GM19025 (cell line): ENCODE results near the gene CCT7.
"Not testable (repeated sequence)": the region's sequence is repeated elsewhere in the genome, so short reads cannot be mapped to it uniquely, and the experiment has no call there.

Experiments
- ATAC-seq: cut with Tn5 transposase; IDR thresholded peaks from one replicate; pipeline ENCODE4 v1.9.1; 2021; ENCODE audit warnings: mild to moderate bottlenecking, low read depth, moderate library complexity; ENCODE audit not compliant: unreplicated experiment

CCT7 gene

DNA sequence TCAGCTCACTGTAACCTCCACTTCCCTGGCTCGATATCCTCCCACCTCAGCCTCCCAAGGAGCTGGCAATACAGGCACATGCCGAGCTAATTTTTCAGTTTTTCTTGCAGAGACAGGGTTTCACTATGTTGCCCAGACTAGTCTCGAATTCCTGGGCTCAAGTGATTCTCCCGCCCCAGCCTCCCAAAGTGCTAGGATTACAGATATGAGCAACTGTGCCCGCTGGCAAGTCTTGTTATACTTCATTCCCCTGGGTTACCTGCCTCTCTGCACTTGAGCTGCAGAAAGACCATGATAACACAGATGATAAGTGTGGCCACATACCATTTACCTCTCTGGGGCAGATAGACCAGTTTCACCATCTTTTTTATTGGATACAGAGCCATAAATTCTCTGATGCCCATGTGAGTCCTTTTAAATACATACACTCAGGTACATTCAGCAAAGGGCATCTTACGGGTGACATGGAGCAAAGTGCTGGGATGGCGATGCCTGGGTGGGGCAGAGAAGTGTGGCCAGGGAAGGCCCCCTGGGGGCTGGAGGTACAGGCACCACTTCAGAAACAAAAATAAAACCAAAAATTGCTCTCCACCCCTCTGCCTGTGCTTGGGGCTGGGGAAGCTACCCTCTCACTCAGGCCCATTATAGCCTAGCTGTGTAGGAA, 20.4 kb downstream of the CCT7 start:
- no peak for ATAC-seq

- no peak for ATAC-seq
Observed at GRCh38 chr2:73255007-73255644, 21.0 kb downstream of the CCT7 start.

GRCh38 chr2:73255907-73256617, 22.0 kb downstream of the CCT7 start:
- ATAC-seq = no peak

DNA sequence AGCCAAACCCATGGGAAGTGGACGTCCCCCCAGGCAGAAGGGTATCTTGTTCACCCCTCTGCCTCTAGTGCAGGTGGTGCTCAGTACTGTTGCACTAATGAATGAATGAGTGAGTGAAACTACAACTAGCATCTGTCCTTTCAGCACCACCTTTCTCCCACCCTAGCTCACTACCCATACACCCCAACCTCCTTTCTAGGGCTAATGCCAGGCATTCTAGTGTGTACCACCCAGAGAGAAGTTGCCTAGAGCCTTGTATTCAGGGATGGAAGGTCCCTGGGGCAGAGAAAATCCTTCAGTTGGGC, 22.5 kb downstream of the CCT7 start:
- no peak for ATAC-seq

DNA sequence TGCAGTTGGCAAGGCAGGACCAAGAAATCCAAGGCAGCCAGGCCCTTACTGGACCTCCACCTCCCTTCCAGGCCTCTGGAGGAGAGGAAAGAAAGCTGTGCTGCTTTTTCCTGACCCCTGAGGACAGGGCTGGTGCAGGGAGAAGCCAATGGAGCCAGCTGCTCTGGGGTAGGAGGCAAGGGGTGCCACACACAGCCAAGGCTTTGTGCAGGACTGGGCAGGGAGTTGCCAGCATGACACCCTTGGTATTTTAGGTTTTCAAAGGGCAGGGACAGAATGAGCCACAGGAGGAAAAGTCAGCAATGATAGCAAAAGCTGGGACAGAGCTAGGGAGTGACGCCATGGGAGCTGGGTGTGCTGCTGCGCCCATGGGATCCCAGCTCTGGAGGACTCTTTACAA, 22.9 kb downstream of the CCT7 start:
- ATAC-seq = no peak

- no peak for ATAC-seq
Observed at GRCh38 chr2:73257425-73258125, 23.5 kb downstream of the CCT7 start.

- ATAC-seq = no peak
Observed at GRCh38 chr2:73258186-73258912, 24.2 kb downstream of the CCT7 start.

DNA sequence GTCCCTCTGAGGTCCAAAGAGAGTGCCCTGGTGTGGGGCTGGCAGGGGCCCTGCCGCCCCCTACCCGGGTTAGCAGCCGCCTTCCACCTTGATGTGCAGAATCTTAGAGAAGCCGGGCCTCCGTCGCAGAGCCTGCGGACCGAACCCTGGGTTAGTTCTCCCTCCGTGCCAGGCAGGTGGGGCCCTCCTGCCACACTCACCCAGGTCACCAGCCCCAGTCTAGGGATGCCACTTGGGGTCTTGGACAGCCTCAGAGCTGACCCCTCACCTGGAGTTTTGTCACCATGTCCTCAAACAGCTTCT, 24.8 kb downstream of the CCT7 start:
- ATAC-seq = no peak

DNA sequence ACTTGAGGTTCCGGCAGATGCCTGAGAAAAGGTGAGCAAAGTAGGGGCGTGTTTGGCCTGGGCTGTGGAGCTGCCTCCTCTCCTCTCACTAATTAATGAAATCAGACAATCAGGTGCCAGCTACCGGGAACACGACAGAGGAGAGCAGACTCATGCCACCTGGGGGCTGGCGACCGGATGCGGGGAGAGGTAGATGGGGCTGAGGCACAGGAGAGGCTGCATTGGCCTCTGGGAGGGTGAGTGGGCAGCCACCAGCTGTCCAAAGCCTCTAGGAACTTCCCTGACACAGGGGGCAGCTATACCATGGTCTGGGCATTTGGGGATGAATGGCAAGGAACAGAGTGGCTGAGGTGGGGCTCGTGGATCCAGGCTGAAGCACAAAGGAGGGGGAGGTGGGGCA, 25.2 kb downstream of the CCT7 start:
- ATAC-seq = no peak

- no peak for ATAC-seq
Observed at GRCh38 chr2:73259704-73260337, 25.7 kb downstream of the CCT7 start.

DNA sequence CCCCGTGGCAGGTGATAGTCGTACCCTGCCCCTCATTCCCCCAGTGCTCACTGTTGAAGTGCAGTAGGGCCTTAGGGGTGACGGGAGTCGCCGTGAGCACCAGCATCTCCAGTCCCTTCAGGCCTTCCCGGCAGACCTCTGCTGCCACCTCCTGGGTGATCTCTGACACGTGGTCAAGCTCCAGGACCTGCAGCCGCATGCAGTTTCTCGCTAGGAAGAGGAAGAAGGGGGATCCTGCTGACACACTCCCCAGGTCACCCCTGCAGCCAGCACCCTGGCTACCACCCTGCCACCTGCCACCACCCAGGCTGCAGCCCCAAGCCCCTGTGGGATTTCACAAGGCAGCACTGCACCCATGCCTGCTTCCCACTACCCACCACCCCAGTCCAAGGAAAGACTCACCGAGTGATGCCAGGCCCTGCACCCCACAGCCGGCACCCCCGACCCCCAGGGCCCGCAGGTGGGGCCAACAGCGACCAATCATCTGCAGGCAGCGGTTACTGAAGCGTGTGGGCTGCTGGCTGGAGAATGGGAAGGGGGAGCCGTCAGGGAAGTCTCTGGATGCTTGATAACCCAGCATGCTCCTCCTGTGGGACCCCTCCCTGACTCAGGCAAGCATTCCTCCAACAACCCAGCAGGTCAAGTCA, 26.4 kb downstream of the CCT7 start:
- ATAC-seq = no peak

GRCh38 chr2:73262108-73262651, 28.1 kb downstream of the CCT7 start:
- ATAC-seq = no peak

DNA sequence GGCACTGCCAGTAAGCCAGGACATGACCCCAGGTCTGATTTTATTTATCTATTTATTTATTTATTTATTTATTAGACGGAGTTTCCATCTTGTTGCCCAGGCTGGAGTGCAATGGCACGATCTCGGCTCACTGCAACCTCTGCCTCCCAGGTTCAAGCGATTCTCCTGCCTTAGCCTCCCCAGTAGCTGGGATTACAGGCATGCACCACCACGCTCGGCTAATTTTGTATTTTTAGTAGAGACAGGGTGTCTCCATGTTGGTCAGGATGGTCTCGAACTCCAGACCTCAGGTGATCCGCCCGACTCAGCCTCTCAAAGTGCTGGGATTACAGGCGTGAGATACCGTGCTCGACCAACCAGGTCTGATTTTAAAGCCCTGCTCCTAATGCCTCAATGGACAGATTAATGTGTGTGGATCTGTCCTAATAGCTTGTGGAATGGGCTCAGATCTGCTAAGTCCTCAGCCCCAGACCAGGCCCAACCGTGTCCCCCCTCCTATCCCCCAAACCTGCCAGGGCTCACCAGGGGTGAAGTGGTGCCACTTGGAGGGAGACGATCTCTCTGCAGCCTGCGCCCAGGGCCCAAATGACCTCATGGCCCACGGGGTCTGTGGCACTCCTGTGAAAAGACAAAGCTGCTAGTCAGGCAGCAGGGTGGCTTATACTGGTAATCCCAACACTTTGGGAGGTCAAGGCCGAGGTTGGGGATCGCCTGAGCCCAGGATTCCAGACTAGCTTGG, 28.8 kb downstream of the CCT7 start:
- ATAC-seq = not testable (repeated sequence)

- no peak for ATAC-seq
Observed at GRCh38 chr2:73263540-73264331, 29.6 kb downstream of the CCT7 start.

- ATAC-seq = no peak
Observed at GRCh38 chr2:73264332-73264606, 30.2 kb downstream of the CCT7 start.

DNA sequence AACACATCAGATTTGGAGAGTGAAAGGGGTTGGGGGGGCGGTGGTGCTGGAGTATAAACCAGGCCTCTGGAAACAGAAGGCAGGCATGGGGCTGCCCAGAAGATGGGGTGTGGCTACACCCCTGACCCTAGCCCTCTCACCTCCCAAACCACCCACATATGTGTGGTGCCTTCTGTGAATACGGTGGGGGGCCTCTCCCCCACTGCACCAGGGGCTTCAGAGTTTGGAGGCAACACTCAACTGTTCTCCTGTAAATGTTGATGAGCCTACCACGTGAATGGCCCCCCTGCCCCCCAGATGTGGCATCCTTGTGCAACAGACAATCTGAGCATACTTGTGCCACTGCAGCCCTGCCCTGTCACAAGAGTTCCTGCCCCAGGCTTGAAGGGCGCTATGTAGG, 30.7 kb downstream of the CCT7 start:
- ATAC-seq = no peak

GRCh38 chr2:73265298-73266060, 31.4 kb downstream of the CCT7 start:
- ATAC-seq = no peak
